SH-SY5Y (cell line): ENCODE data around the gene RPA1.

Experiments
- GATA2 ChIP-seq: IDR thresholded peaks from 2 replicates; pipeline ENCODE4 v1.6.1; 2011; ENCODE audit warnings: mild to moderate bottlenecking, low read depth, low read length
- GATA3 ChIP-seq: IDR thresholded peaks from 2 replicates; pipeline ENCODE4 v1.6.1; 2011; ENCODE audit warnings: low read depth, mild to moderate bottlenecking, low read length, moderate library complexity

The RPA1 gene

GRCh38 chr17:1907909-1908698, 78.3 kb downstream of the RPA1 start:
- no peak for TF ChIP-seq GATA3
- TF ChIP-seq GATA2 = no peak

GRCh38 chr17:1908699-1909309, 79.0 kb downstream of the RPA1 start:
- no peak for TF ChIP-seq GATA3
- peak; percentile 51 for TF ChIP-seq GATA2

- no peak for TF ChIP-seq GATA2
- TF ChIP-seq GATA3 = no peak
Observed at GRCh38 chr17:1909985-1910384, 80.2 kb downstream of the RPA1 start.

GRCh38 chr17:1912146-1912545, 82.3 kb downstream of the RPA1 start:
- TF ChIP-seq GATA3 (no peak), GATA2 (no peak)

DNA sequence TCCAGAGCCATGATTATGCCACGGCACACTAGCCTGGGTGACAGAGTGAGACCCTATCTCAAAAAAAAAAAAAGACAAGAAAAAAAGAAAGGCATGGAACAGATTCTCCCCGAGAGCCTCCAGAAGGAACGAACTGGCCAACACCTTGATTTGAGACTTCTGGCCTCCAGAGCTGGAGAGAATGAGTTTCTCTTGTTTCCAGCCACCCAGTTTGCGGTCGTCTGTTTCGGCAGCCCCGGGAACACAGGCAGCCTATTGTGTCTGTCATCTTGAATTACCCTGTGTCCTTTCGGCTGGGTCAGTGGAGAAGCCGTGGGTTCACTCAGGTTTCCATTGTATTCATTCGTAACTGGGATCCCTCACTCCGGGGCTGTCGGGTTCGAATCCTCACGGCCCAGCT, 83.9 kb downstream of the RPA1 start:
- TF ChIP-seq GATA3 (no peak), GATA2 (no peak)

- no peak for TF ChIP-seq GATA3
Observed at GRCh38 chr17:1914661-1915083, 84.9 kb downstream of the RPA1 start.

- TF ChIP-seq GATA2 (no peak), GATA3 (no peak)
Observed at GRCh38 chr17:1915889-1916288, 86.1 kb downstream of the RPA1 start.

- TF ChIP-seq GATA2 (no peak), GATA3 (no peak)
Observed at GRCh38 chr17:1916316-1916715, 86.5 kb downstream of the RPA1 start.

DNA sequence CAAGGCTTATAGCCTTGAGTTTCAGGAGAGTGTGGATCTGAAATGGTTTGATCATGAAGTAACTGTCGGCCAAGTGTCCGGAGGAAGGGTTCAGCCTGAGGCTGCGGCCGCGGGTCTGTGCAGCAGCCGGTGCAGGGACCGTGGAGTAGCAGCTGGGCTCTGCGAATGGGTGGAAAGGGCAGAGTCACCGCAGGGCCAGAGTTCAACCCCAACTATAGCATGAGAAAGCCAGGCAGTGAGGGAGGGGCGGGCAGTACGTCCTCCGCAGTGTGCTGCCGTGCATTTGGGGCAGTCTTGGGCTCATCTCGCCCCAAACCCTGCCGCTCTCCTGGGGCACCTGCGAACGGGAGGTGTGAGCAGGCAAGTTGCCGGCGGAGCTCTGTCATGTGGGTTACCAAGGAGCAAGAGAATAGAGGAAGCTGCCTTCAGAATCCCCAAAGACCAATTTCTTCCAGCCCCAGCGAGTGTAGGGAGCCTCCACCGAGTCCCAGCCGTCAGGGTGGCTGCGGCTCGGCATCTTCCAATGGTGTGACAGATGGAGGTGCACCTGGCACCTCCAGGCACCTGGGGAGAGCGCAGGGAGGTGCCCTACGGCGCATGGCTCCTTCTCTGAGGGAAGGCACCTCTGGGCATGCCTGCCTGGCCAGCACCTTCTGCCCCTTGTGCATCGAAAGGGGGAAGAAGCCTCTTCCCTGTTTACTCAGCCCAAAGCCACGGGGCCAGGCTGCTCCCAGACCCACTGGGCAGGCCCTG, 87.3 kb downstream of the RPA1 start:
- TF ChIP-seq GATA2 (no peak), GATA3 (no peak)

GRCh38 chr17:1918346-1919162, 88.7 kb downstream of the RPA1 start:
- TF ChIP-seq GATA2 (no peak), GATA3 (no peak)

- TF ChIP-seq GATA2 (no peak), GATA3 (no peak)
Observed at GRCh38 chr17:1919201-1919600, 89.4 kb downstream of the RPA1 start.

DNA sequence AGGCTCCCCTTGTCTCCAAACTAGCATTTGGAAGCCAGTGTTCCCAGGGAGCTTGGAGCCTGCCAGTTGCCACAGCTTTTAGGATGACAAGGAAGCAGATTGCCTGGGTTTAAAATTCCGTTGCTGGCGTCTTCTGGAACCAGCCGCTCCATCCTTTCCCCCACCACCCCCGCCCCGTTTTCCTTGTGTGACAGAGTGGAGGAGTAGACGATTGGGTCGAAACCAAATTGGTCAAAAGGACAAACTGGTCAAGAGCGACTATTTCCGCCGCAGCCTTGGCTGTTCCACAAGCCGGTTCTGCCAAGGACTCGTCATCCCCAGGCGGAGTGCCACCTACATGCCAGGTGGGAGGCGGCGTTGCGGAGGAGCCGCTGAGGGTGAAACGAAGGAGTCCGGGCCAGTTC, 91.1 kb downstream of the RPA1 start:
- TF ChIP-seq GATA3 (no peak), GATA2 (no peak)

DNA sequence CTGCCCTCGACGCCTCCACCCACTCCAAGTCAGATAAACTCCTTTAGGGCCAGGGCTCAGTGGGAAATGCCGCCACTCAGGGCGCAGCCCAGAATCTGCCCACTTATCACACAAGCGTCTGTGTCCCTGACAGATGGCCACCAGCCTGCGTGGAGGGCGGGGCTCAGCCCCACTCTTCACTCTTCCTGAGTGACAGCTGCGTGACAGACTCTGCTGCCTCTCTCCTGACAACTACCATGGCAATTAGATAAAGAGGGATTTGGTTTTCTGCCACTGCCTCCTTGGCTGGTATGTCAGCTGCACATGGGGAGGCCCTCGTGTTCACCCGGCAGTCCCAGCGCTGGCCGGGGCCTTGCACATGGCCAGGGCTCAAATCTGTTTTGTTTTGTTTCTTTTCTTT, 99.2 kb downstream of the RPA1 start:
- TF ChIP-seq GATA3 (no peak), GATA2 (no peak)

- TF ChIP-seq GATA2 = no peak
- TF ChIP-seq GATA3 = no peak
Observed at GRCh38 chr17:1930337-1930645, 100.5 kb downstream of the RPA1 start.
